Activated B cell treated with CpG ODN at 0.5 μM for 24 hours (primary cell): Measurements from ENCODE around the gene FAM180B. TPM values are rescaled to one million over a fixed set of nuclear protein-coding genes. Genes with fewer than 3 reads are reported as not detected.

Experiments
- ATAC-seq: fragments of 200-7000 bp; cut with Tn5 transposase; one replicate; pipeline ENCODE4 v1.10.0; 2021; ENCODE audit warnings: low read depth, mild to moderate bottlenecking, moderate library complexity
- CTCF ChIA-PET: fragments of 350-600 bp; sonication (Branson Sonifier 250); formaldehyde crosslinking; loops from one replicate; lab custom pipeline; 2021; ENCODE audit warnings: antibody characterized with exemption; lab: Charles Lee
- POLR2A ChIA-PET: fragments of 350-600 bp; sonication (Branson Sonifier 250); formaldehyde crosslinking; loops from one replicate; lab custom pipeline; 2021; ENCODE audit warnings: antibody characterized with exemption; lab: Charles Lee
- DNase-seq: peaks from one replicate; pipeline ENCODE4 v3.0.0; 2022
- H3K27ac Mint-ChIP-seq: one replicate; pipeline ENCODE4 v1.8.0; 2020; ENCODE audit warnings: mixed read lengths
- H3K27me3 Mint-ChIP-seq: one replicate; pipeline ENCODE4 v1.8.0; 2021; ENCODE audit warnings: mixed read lengths
- H3K36me3 Mint-ChIP-seq: one replicate; pipeline ENCODE4 v1.8.0; 2021; ENCODE audit warnings: low read depth, mixed read lengths
- H3K4me1 Mint-ChIP-seq: one replicate; pipeline ENCODE4 v1.8.0; 2021; ENCODE audit warnings: mixed read lengths
- H3K4me3 Mint-ChIP-seq: one replicate; pipeline ENCODE4 v1.8.0; 2020; ENCODE audit warnings: mild to moderate bottlenecking, mixed read lengths
- H3K9me3 Mint-ChIP-seq: one replicate; pipeline ENCODE4 v1.8.0; 2020; ENCODE audit warnings: mixed read lengths
- intact Hi-C: fragments of 100-400 bp; cut with micrococcal nuclease; formaldehyde crosslinking; loops from one replicate; pipeline ENCODE4 v1.15.1; 2024
- total RNA-seq: library from RNA; stranded (reverse); gene quantifications from 2 replicates; pipeline ENCODE4 v1.2.3, GENCODE V29; 2022
- TF ChIP-seq, protein P1 (sequence below): fragments of 200-600 bp; IDR thresholded peaks from one replicate; pipeline ENCODE4 v1.8.0; 2022; ENCODE audit warnings: antibody characterized with exemption, mild to moderate bottlenecking

FAM180B gene
- total RNA-seq, 1 donor from 2014 or later, result 0.16 TPM

DNA sequence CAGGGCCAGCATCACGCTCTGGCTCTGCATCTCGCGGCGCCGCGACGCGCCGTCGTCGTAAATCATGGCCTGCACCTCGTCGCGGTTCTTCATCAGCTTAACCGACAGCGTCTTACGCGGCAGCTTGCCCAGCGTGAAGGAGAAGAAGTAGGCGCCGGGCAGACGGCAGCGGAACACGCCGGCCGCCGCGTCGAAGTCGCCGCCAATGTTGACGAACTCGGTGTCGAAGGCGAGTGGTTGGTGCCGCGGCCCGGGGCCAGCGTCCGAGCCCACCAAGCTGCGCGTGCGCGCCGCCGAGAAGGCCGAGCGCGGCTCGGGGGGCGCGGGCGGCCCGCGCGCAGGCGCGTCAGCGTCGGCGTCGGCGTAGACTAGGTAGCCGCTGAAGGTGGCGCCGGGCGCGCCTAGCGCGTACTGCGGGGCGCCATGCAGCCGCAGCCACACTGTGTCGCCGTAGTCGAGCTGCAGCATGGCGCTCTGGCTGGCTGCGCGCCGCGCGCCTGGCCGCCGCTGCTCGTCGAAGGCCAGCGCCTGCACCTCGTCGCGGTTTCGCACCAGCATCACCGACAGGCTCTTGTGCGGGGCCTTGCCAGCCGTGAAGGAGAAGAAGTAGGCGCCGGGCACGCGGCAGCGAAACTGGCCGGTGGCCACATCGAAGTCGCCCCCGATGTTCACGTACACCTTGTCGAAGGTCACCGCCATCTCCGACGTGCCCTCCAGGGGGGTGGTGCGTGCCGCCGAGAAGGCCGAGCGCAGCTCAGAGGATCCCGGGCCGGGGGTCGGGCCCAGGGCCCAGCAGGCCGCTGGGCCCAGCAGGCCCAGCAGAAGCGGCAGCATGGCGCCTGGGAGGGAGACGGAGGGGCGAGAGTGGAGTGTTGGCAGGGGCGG is 3.7 kb downstream of the FAM180B start:
- H3K9me3 Mint-ChIP-seq, result no peaks in the 10 kb centered on the region
- intact Hi-C loops, result no loop called here
- TF ChIP-seq, protein P1, sequence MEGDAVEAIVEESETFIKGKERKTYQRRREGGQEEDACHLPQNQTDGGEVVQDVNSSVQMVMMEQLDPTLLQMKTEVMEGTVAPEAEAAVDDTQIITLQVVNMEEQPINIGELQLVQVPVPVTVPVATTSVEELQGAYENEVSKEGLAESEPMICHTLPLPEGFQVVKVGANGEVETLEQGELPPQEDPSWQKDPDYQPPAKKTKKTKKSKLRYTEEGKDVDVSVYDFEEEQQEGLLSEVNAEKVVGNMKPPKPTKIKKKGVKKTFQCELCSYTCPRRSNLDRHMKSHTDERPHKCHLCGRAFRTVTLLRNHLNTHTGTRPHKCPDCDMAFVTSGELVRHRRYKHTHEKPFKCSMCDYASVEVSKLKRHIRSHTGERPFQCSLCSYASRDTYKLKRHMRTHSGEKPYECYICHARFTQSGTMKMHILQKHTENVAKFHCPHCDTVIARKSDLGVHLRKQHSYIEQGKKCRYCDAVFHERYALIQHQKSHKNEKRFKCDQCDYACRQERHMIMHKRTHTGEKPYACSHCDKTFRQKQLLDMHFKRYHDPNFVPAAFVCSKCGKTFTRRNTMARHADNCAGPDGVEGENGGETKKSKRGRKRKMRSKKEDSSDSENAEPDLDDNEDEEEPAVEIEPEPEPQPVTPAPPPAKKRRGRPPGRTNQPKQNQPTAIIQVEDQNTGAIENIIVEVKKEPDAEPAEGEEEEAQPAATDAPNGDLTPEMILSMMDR, result no peak
- no peak overlapping the region for H3K4me3 Mint-ChIP-seq
- no peaks in the 10 kb centered on the region for H3K36me3 Mint-ChIP-seq
- POLR2A ChIA-PET, result no interaction called here
- DNase-seq (no peak), ATAC-seq (no peak)
- H3K27ac Mint-ChIP-seq, result no peak overlapping the region
- CTCF ChIA-PET, result no interaction called here
- H3K27me3 Mint-ChIP-seq, result peaks cover 24% of the 10 kb centered on the region
- peaks cover 17% of the 10 kb centered on the region for H3K4me1 Mint-ChIP-seq

GRCh38 chr11:47591764-47592163 is 5.3 kb downstream of the FAM180B start:
- no peak for ATAC-seq
- H3K4me3 Mint-ChIP-seq, result no peak overlapping the region
- peaks cover 17% of the 10 kb centered on the region for H3K4me1 Mint-ChIP-seq
- DNase-seq, result no peak
- POLR2A ChIA-PET, result interaction anchor here (0.6 kb wide), 1 partner anchor 968 kb away, joined by 3 read pairs; no protein-coding TSS in a partner anchor
- no peak overlapping the region for H3K27ac Mint-ChIP-seq
- TF ChIP-seq, protein P1, result no peak
- intact Hi-C loops, result no loop called here
- peaks cover 32% of the 10 kb centered on the region for H3K27me3 Mint-ChIP-seq
- H3K9me3 Mint-ChIP-seq, result no peaks in the 10 kb centered on the region
- CTCF ChIA-PET, result no interaction called here
- no peaks in the 10 kb centered on the region for H3K36me3 Mint-ChIP-seq

GRCh38 chr11:47592251-47592650 is 5.8 kb downstream of the FAM180B start:
- POLR2A ChIA-PET, result interaction anchor here (0.6 kb wide), 1 partner anchor 968 kb away, joined by 3 read pairs; no protein-coding TSS in a partner anchor
- TF ChIP-seq, protein P1, result no peak
- Mint-ChIP-seq H3K4me1 (peaks cover 17% of the 10 kb centered on the region), H3K36me3 (no peaks in the 10 kb centered on the region), H3K27ac (no peak overlapping the region), H3K27me3 (peaks cover 32% of the 10 kb centered on the region), H3K9me3 (no peaks in the 10 kb centered on the region), H3K4me3 (no peak overlapping the region)
- CTCF ChIA-PET, result no interaction called here
- intact Hi-C loops, result no loop called here
- ATAC-seq, result no peak
- no peak for DNase-seq

GRCh38 chr11:47592970-47593369 is 6.5 kb downstream of the FAM180B start:
- ATAC-seq (no peak), DNase-seq (no peak)
- intact Hi-C loops, result no loop called here
- Mint-ChIP-seq H3K9me3 (no peaks in the 10 kb centered on the region), H3K27ac (no peak overlapping the region), H3K4me3 (no peak overlapping the region), H3K36me3 (no peaks in the 10 kb centered on the region), H3K4me1 (peaks cover 17% of the 10 kb centered on the region), H3K27me3 (peaks cover 32% of the 10 kb centered on the region)
- ChIA-PET POLR2A (interaction anchor here (0.6 kb wide), 1 partner anchor 9 kb away, joined by 8 read pairs; no protein-coding TSS in a partner anchor), CTCF (no interaction called here)
- TF ChIP-seq, protein P1, result no peak

- H3K27ac Mint-ChIP-seq, result no peak overlapping the region
- H3K9me3 Mint-ChIP-seq, result no peaks in the 10 kb centered on the region
- CTCF ChIA-PET, result no interaction called here
- ATAC-seq (no peak), DNase-seq (no peak)
- TF ChIP-seq, protein P1, result no peak
- peaks cover 32% of the 10 kb centered on the region for H3K27me3 Mint-ChIP-seq
- peak overlapping the region; percentile 28 for H3K4me3 Mint-ChIP-seq
- POLR2A ChIA-PET, result interaction anchor here (0.6 kb wide), 1 partner anchor 9 kb away, joined by 8 read pairs; no protein-coding TSS in a partner anchor
- peaks cover 17% of the 10 kb centered on the region for H3K4me1 Mint-ChIP-seq
- H3K36me3 Mint-ChIP-seq, result no peaks in the 10 kb centered on the region
- intact Hi-C loops, result no loop called here
These were observed 7.0 kb downstream of the FAM180B start for GRCh38 chr11:47593492-47593933.
